T-helper 1 cell (primary cell): Measurements from ENCODE around the gene ERVFRD-1.
"Not testable (repeated sequence)": the region's sequence is repeated elsewhere in the genome, so short reads cannot be mapped to it uniquely, and the experiment has no call there.

ENCODE experiments used
- DNase-seq, 5 donors: peaks; one replicate each; pipeline ENCODE4 v3.0.0-alpha.2; 2012 to 2020

The ERVFRD-1 gene

DNA sequence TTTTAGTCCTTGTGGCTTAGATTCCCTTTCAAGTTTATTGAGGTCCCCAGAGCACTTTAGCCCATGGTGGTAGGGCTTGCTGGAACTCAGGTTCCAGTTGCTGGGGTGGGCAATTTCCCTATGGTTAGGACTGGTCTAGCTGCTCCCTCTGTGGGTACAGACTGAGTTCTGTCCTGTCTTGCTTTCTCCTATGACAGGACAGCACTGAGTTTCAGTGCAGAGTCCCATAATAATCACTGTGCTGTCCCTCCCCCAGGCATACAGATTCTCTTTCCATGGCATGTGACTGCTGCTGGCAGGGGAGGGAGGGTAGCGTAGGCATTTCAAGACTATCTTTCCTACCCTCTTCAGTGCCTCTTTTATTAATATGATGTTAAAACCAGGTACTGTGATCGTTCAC lies 17.1 kb upstream of the ERVFRD-1 start:
- no peak for DNase-seq

DNA sequence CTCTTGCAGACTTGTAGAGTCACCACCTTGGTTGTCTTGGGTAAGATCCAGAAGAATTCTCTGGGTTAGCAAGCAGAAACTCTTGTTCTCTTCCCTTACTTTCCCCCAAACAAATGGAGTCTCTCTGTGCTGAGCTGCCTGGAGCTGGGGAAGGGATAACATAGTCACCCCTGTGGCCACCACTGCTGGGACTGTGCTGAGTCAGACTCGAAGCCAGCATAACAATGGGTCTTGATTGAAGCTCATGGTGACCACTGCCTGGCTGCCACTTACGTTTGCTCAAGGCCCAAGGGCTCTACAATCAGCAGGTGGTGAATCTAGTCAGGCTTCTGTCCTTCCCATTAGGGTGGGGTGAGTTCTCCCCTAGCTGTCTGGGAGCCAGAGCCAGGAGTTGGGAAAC lies 15.4 kb upstream of the ERVFRD-1 start:
- DNase-seq: no peak

DNA sequence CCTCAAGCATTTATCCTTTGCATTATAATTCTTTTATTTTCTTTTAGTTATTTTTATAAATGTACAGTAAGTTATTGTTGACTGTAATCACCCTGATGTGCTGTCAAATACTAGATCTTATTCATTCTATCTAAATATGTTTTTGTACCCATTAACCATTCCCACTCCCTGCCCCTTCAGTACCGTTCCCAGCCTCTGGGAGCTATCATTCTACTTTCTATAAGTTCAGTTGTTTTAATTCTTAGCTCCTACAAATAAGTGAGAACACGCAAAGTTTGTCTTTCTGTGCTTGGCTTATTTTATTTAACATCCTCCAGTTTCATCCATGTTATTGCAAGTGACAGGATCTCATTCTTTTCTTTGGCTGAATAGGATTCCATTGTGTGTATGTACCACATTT lies 12.5 kb upstream of the ERVFRD-1 start:
- no peak for DNase-seq

DNA sequence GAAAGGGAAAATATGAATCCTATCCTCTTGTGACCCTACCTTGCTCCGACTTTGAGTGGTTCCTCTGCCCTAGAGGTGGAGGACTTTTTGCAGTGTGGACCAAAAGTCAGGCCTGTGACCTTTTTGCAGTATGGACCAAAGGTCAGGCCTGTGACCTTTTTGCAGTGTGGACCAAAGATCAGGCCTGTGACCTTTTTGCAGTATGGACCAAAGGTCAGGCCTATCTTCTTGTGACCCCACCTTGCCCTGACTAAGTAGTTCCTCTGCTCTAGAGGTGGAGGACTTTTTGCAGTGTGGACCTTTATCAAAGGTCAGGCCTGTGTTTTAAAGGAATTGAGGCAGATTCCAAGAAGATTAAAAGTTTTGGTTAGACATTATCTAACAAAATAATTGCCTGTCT lies 10.9 kb upstream of the ERVFRD-1 start:
- DNase-seq: no peak

DNA sequence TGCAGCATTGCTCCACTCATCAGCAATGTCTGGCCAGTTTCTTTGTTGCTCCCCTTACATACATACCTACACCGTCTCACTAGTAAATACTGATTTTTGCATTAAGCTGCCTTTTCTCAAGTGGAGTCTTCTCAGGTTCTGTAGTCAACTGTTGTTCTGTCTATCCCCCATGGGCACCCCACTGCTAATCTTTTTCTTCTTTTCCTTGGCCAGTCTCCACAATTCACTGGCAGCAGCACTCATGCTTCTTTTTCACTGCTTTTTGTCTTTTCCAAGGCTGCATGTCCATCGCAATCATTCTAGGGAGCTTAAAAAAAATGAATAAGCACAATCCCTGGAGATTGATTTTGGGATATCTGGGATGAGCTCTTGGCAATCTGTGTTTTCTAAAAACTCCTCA lies 10.3 kb upstream of the ERVFRD-1 start:
- no peak for DNase-seq

DNA sequence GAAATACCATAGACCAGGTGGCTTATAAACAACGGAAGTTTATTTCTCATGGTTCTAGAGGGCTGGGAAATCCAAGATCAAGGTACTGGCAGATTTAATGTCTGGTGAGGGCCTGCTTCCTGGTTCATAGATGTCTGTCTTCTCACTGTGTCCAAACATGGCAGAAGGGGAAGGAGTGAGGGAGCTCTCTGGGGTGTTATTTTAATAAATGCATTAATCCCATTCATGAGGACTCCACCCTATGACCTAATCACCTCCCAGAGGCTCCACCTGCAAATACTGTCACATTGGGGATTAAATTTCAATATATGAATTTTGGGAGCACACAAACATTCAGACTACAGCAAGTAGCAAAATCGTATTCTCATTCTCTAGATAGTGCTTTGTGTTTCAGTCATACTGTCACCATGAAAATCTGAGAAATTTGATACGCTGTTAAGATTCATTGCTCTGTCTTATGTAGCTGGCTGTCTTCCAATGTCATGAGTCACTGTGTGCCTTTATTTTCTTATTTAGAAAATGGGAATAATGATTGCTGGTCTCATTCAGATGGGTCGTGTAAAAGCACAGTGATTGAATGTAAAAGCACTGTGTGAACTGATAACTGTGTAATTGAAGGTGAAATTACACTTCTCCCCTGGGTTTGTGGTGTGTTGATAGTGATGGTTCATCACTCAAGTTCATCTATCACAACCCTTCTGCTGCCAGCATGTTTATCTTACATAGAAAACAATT lies 8.9 kb upstream of the ERVFRD-1 start:
- DNase-seq: no peak

DNA sequence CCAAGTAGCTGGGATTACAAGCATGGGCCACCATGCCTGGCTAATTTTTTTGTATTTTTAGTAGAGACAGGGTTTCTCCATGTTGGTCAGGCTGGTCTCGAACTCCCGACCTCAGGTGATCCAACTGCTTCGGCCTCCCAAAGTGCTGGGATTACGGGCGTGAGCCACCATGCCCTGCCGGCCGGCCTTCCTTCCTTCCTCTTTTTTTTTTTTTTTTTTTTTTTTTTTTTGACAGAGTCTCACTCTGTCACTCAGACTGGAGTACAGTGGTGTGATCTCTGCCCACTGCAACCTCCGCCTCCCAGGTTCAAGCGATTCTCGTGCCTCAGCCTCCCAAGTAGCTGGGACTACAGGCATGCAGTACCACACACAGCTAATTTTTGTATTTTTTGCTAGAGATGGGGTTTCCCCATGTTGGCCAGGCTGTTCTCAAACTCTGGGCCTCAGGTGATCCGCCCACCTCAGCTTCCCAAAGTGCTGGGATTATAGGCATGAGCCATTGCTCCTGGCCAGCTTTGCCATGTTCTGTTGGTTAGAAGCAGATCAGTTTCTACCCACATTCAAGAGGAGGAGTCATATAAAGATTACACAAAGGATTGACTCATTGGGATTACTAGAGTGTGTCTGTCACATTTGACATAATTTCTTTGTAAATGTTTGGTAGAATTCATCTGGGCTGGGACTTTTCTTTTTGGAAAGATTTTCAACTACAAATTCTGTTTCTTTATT lies 4.4 kb upstream of the ERVFRD-1 start:
- not testable (repeated sequence) for DNase-seq

DNA sequence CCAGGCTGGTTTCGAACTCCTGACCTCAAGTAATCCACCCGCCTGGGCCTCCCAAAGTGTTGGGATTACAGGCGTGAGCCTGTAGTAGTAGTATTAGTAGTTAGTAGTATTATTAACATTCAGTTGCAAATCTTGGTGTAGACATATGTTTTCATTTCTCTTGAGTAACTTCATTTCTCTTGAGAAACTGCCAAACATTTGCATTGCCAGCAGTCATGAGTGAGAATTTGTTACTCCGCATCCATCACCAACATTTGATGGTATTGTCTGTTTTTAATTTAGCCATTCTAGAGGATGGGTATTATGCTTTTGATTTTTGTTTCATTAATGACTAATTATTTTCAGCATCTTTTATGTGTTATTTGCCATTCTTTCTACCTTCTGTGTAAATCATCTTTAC lies 1.5 kb upstream of the ERVFRD-1 start:
- no peak for DNase-seq

DNA sequence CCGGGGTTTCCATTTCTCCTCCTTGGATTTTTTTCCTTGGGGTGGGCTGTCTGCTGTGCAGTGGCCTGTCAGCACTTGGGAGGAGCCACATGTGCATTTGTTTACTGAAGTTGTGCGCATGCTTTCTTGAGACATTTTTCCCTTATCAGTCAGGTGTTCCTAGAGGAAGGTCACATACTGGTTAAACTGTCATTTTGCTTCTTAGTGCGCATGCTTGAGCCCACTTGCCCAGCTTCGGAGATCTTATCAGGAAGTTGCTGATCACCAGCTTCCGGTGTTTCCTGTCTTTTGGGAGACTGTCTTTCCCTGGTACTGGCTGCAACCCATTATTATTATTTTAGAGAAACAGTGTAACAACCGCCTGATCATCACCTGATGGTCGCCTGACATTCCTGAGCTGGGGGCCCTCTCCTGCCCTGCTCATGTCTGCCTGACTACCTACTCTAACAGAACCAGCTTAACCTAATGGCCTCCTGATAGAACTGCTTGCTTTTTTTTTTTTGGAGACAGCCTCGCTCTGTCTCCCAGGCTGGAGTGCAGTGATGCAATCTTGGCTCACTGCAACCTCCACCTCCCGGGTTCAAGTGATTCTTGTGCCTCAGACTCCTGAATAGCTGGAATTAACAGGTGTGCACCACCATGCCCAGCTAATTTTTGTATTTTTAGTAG lies 378 bp upstream of the ERVFRD-1 start:
- no peak for DNase-seq

DNA sequence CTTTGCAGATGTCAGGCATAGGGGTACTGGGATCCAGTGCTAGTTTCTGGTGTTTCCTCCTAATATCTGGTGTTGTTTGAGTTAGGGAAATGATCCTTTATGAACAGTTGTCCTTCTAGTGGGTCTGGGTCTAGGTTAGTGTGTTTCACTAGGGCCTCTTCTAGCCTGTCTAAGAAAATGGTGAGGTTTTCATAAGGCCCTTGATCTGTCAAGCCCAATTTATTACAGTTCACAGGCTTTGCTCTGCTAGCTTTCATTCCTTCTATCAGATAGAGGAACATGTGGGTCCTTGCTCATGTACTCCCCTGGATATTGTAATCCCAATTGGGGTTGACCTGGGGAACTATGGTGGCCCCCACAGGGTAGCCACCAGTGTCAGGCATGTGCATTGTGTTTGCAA lies 2.8 kb downstream of the ERVFRD-1 start:
- no peak for DNase-seq

DNA sequence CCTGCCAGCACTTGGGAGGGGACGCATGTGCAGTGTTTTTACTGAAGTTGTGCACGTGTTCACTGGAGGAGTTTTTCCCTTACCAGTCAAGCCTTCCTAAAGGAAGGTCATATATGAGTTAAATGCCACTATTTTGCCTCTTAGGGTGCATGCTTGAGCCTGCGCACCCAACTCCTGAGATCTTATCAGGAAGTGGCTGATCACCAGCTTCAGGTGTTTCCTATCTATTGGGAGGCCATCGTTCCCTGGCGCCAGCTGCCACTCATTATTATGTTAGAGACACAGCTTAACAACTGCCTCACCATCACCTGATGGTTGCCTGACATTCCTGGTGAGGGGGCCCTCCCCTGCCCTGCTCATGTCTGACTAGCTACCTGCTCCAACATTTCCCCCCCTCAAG lies 8.5 kb downstream of the ERVFRD-1 start:
- no peak for DNase-seq

DNA sequence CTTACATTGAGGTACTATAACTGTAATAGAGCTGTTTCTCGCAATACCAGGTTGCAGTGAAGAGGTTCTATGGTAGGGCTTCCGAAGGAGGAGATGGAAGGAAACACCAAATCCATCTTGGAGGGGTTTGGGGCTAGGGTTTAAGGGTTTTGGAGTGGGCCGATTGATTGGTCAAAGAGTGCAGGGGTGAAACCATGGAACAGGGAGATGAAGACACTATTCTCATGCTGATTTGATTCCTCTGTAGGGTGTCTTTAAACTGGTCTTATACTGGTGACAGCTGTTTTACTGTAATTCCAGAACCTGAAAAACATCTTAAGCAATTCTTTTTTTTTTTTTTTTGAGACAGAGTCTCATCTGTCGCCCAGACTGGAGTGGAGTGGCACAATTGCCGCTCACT lies 10.1 kb downstream of the ERVFRD-1 start:
- no peak for DNase-seq

DNA sequence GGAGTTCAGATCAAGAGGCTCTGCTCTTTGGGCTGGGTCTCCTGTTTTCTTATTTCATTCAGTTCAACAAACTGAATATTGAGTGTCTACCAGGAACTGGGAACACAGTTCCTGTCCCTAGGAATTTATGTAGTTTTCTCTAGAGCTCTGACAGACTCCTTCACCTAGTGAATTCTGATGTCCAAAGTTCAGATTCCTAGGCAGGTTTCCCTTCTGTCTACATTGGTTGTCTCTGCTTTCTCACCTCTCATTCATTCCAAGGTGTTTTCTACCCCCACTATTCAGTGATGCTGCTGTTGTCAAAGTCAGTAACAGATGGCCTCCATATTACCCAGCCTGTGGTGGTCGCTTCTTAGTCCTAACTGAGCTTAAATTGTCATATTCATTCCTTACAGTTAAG lies 13.5 kb downstream of the ERVFRD-1 start:
- no peak for DNase-seq

DNA sequence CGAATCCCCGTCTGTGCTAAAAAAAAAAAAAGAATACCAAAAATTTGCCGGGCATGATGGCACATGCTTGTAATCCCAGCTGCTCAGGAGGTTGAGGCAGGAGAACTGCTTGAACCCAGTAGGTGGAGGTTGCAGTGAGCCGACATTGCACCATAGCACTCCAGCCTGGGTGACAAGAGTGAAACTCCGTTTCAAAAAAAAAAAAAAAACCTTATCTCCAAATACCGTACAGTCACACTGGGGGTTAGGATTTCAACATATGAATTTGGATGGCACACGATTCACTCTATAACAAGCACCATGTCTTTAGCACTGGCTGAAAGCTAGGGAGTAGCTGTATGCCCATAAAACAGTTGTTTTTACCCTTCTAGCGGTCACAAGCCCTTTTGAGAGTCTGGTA lies 14.0 kb downstream of the ERVFRD-1 start:
- DNase-seq: no peak

DNA sequence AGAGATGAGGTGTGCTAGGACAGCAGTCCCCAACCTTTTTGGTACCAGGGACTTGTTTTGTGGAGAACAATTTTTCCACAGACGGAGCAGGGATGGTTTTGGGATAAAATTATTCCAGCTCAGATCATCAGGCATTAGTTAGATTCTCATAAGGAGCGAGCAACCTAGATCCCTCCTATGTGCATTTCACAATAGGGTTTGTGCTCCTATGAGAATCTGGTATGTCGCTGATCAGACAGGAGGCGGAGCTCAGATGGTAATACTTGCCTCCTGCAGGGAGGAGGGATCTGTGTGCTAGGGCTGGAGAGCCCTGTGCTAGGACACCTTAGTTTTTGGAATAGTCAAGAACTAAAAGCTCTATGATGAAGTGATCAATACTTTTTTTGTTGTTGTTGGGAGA lies 15.4 kb downstream of the ERVFRD-1 start:
- peak in 2 of 5 donors; percentile 6 to 25 for DNase-seq

DNA sequence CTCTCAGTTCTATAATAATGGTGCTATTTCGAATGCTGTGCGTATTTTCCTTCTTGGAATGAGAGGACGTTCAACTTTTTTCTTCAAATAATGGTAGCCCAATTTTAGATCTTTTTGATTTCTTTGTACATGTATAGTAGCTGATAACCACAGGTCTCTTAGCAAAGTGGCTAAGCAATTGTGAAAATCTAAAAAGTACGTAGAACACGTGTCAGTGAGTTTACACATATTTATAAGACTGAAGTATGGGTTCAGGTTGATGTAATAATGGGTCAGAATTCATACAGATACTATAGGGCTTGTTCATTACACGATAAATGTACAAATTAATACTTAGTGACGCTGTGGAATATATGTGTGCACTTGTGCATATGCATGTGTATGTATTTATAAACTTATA lies 16.6 kb downstream of the ERVFRD-1 start:
- no peak for DNase-seq

DNA sequence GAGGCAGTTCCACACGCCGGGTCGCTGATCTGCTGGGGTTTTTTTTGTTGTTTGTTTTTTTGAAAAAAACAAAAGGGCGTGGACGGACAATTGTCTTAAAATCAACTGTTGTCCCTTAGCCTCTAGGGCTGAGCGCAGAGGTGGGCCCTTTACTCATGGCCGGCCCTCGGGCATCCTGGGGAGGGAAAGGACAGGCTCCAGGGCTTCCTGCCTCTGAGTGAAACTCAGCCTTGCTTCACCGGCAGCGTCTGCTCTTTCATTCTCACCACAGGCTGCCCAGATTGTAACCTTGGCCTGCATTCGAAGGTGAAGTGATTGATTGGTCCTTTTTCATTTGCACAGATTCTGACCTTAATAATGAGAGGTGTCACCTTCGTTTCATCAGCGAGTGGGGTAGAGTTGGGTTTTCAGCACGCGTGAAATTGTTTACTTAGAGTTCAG lies 17.1 kb downstream of the ERVFRD-1 start:
- DNase-seq: peak in 4 of 5 donors; percentile 9 to 69 (median 19)

DNA sequence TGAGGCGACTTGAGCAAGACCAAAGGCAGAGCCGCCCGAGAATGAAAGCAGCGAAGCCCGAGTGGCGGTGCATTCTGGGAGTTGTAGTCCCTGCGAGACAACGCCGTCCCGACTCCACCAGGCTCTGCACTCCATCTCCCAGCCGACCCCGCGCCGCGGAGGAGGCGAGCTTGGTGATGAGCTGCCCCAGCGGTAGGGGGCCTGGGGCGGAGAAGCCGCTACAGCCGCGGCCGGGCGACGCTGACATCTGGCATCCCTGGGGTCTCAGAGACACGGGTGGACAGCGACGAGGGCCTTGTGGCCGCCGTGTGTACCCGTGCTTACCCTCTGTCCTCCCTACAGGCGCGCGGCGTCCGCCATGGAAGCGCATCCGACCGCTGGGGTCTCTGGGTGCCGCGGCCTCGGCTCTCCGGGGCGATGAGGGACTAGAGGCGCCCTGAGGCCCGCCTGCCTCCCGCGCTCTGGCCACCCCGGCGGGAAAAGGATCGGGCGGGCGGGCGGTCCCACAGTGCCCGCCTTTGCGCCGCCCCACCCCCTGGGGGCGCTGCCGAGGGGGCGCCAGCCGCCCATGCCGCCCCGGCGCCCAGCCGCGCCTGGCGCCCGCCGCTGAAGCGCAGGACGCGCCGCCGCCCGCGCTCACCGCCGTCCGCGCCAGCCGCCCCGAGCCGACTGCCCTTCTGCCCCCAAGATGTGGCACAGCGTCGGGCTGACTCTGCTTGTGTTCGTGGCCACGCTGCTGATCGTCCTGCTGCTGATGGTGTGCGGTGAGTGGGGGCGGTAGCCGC lies 17.7 kb downstream of the ERVFRD-1 start, which contains the start of gene SMIM13:
SMIM13 (plus strand) TSS at position 209 of the 785 bp plus-strand sequence; CDS start at position 689, 480 bp downstream.
- peak; percentile 85 to 95 (median 92) for DNase-seq

DNA sequence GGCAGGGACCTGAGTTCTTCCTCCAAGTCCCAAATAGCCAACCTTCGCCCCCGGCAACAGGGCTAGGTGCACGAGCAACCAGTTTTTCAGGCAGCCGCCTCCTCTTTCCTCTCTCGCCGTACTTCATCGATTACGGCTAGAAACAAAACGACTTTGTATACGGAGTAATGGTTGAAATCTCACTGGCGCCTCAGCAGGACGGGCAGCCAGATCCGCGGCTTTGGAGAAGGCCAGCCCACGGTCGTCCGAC lies 18.2 kb downstream of the ERVFRD-1 start:
- DNase-seq: no peak

DNA sequence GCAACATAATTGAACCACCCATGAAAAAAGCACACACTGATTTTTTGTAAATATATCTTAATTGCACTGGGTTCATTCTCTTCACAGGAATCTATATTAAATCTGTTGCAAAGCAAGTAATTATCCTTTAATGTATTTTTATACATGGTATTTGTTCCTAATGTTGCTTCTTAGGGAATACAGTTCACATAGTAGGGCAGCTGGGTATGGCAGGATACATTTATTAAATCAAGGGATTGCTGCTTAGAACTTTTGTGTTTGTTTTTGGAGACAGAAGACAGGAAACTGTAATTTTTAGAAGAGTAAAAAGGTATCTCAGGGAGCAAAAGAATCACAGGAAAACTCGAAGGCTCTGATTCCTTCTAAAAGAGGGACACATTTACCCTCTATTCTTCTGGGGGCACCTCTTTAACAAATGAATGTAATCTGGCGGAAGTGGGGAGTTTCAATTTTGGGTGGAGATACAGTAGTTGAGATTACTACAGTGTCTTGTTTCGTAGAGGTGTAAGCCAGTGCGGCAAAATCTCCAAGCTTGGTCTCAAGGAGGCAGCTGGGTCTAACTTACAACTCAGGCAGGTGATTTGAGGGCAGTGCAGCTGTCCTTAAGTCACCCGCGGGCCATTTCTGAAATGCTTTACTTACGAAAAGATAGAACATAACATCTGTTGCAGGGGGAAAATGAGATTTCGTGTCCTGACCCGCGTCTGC lies 18.7 kb downstream of the ERVFRD-1 start:
- no peak for DNase-seq

DNA sequence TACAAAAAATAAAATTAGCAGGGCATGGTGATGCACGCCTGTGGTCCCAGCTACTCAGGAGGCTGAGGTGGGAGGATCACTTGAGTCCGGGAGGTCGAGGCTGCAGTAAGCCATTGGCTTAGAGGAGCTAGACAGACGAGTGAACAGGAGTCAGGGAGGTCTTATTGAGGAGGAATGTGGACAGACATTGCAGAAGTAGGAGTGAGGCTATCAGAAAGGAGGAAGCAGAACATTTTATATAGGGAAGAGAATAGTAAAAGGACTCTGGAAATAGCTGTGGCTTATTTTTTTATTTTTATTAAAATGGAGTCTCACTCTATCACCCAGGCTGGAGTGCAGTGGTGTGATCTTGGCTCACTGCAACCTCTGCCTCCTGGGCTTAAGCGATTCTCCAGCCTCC lies 20.4 kb downstream of the ERVFRD-1 start:
- not testable (repeated sequence) for DNase-seq

DNA sequence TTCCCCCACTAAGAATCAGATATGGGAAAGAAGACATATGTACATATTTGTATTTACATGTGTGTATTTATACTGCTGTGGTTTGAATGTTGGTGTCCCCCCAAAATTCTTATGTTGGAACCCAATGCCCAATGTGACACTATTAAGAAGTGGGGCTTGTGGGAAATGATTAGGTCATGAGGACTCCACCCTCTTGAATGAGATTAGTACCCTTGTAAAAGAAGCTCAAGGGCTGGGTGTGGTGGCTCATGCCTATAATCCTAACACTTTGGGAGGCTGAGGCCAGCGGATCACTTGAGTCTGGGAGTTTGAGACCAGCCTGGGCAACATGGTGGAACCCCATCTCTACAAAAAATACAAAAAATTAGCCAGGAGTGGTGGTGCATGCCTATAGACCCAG lies 21.8 kb downstream of the ERVFRD-1 start:
- no peak for DNase-seq
